SK-N-SH treated with all-trans-retinoic acid at 6 μM for 48 hours (cell line): ENCODE results near the gene DHX57.
A peak's percentile ranks its signal among the peaks of the same experiment; 100 is the strongest.

Experiments
- ATAC-seq: fragments of 200-7000 bp; cut with Tn5 transposase; 3 replicates; pipeline ENCODE4 v1.9.1; 2020; ENCODE audit warnings: mild to moderate bottlenecking, moderate library complexity
- ARNTL ChIP-seq: fragments of 450-650 bp; formaldehyde crosslinking; IDR thresholded peaks from 2 replicates; pipeline ENCODE4 v1.5.0; 2020; ENCODE audit warnings: low read depth, mild to moderate bottlenecking, moderate library complexity, borderline replicate concordance
- BACH2 ChIP-seq: fragments of 250-450 bp; sonication (Bioruptor Pico); IDR thresholded peaks from 2 replicates; pipeline ENCODE4 v1.9.0; 2021; ENCODE audit warnings: mild to moderate bottlenecking, borderline replicate concordance
- ISL1 ChIP-seq: fragments of 250-450 bp; sonication (Bioruptor Pico); IDR thresholded peaks from 2 replicates; pipeline ENCODE4 v2.1.2; 2022; ENCODE audit warnings: mild to moderate bottlenecking, moderate library complexity
- SNAI2 ChIP-seq: fragments of 250-450 bp; sonication (Bioruptor Pico); IDR thresholded peaks from 2 replicates; pipeline ENCODE4 v1.5.0; 2020; ENCODE audit warnings: mild to moderate bottlenecking, moderate library complexity
- TOX ChIP-seq: fragments of 250-450 bp; sonication (Bioruptor Pico); IDR thresholded peaks from 2 replicates; pipeline ENCODE4 v1.8.0; 2021; ENCODE audit warnings: mild to moderate bottlenecking, moderate library complexity, borderline replicate concordance
- ZC3H10 ChIP-seq: fragments of 250-450 bp; sonication (Bioruptor Pico); IDR thresholded peaks from 2 replicates; pipeline ENCODE4 v1.5.1; 2021; ENCODE audit warnings: mild to moderate bottlenecking, moderate library complexity
- ZFP3 ChIP-seq: fragments of 250-450 bp; sonication (Bioruptor Pico); IDR thresholded peaks from 2 replicates; pipeline ENCODE4 v1.5.0; 2020; ENCODE audit warnings: mild to moderate bottlenecking, moderate library complexity
- ZFP30 ChIP-seq: fragments of 450-650 bp; formaldehyde crosslinking; IDR thresholded peaks from 2 replicates; pipeline ENCODE4 v1.5.0; 2022; ENCODE audit warnings: mild to moderate bottlenecking, moderate library complexity
- ZNF565 ChIP-seq: fragments of 450-650 bp; formaldehyde crosslinking; conservative IDR thresholded peaks from 2 replicates; pipeline ENCODE4 v1.5.0; 2020; ENCODE audit warnings: low read depth, mild to moderate bottlenecking, moderate library complexity
- ZNF8 ChIP-seq: fragments of 450-650 bp; formaldehyde crosslinking; IDR thresholded peaks from 2 replicates; pipeline ENCODE4 v1.5.0; 2020; ENCODE audit warnings: mild to moderate bottlenecking, moderate library complexity
- TF ChIP-seq, protein P1 (sequence below): fragments of 250-450 bp; sonication (Bioruptor Pico); IDR thresholded peaks from 2 replicates; pipeline ENCODE4 v1.5.0; 2020; ENCODE audit warnings: mild to moderate bottlenecking, moderate library complexity
- TF ChIP-seq, protein P2 (sequence below): fragments of 250-450 bp; sonication (Bioruptor Pico); IDR thresholded peaks from 2 replicates; pipeline ENCODE4 v1.8.0; 2020; ENCODE audit warnings: mild to moderate bottlenecking, moderate library complexity, borderline replicate concordance
- TF ChIP-seq, protein P3 (sequence below): fragments of 250-450 bp; sonication (Bioruptor Pico); IDR thresholded peaks from 2 replicates; pipeline ENCODE4 v1.5.1; 2021; ENCODE audit warnings: mild to moderate bottlenecking, moderate library complexity
- TF ChIP-seq, protein P4 (sequence below): fragments of 250-450 bp; sonication (Bioruptor Pico); IDR thresholded peaks from 2 replicates; pipeline ENCODE4 v1.5.1; 2020; ENCODE audit warnings: low read depth, mild to moderate bottlenecking, moderate library complexity
- TF ChIP-seq, protein P5 (sequence below): fragments of 250-450 bp; sonication (Bioruptor Pico); IDR thresholded peaks from 2 replicates; pipeline ENCODE4 v1.8.0; 2021; ENCODE audit warnings: low read depth, mild to moderate bottlenecking, moderate library complexity, borderline replicate concordance

The DHX57 gene, protein sequence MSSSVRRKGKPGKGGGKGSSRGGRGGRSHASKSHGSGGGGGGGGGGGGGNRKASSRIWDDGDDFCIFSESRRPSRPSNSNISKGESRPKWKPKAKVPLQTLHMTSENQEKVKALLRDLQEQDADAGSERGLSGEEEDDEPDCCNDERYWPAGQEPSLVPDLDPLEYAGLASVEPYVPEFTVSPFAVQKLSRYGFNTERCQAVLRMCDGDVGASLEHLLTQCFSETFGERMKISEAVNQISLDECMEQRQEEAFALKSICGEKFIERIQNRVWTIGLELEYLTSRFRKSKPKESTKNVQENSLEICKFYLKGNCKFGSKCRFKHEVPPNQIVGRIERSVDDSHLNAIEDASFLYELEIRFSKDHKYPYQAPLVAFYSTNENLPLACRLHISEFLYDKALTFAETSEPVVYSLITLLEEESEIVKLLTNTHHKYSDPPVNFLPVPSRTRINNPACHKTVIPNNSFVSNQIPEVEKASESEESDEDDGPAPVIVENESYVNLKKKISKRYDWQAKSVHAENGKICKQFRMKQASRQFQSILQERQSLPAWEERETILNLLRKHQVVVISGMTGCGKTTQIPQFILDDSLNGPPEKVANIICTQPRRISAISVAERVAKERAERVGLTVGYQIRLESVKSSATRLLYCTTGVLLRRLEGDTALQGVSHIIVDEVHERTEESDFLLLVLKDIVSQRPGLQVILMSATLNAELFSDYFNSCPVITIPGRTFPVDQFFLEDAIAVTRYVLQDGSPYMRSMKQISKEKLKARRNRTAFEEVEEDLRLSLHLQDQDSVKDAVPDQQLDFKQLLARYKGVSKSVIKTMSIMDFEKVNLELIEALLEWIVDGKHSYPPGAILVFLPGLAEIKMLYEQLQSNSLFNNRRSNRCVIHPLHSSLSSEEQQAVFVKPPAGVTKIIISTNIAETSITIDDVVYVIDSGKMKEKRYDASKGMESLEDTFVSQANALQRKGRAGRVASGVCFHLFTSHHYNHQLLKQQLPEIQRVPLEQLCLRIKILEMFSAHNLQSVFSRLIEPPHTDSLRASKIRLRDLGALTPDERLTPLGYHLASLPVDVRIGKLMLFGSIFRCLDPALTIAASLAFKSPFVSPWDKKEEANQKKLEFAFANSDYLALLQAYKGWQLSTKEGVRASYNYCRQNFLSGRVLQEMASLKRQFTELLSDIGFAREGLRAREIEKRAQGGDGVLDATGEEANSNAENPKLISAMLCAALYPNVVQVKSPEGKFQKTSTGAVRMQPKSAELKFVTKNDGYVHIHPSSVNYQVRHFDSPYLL (N-terminal part only)

DNA sequence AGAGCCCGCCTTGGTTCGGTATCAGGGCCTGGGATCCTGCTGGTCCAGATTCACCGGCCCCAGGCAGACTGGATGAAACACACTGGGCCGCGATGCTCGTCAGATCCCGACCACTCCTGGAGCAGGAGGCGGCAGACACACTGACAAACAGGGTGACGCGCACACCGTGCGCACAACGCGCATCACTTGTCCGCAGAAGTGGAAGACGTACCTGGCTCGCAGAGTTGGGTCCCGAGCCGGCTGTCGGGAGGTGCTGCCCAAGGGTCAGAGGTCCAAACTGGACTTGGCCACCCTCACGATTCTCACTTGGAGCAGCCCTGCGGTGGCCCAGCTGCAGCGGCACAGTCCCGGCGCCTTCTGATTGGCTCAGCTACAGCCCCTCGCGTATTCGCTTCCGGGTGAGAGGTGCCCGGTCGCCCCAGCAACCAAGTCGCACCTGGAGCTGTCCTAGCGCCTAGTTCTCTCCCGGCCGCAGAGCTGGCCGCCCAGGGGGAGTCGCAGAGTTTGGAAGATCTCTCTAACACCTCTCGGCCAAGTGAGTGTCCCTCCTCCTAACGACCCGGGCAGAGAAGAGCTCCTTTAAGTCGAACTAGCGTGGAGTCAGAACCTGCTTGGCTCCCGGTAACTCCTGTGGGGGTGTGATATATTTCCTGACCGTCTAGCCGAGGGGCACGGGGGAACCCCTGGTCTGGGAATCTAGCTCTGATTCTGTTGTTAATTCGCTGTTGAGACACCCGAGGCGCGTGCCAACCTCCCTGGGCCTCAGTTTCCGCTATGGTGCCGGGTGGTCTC, at the start of gene DHX57, which contains the start of gene MORN2:
Gene DHX57, minus strand, starts transcription at position 359 of the 792 bp plus-strand sequence. CDS start 7,529 bp downstream, outside the sequence.
Gene MORN2, plus strand, starts transcription at position 401 of the 792 bp plus-strand sequence.
- TF ChIP-seq ISL1 (CRISPR knock-in tag) (no peak), ZFP3 (CRISPR knock-in tag) (peak; percentile 78; the same call in 1 of the 2 replicates)
- TF ChIP-seq, protein P1, sequence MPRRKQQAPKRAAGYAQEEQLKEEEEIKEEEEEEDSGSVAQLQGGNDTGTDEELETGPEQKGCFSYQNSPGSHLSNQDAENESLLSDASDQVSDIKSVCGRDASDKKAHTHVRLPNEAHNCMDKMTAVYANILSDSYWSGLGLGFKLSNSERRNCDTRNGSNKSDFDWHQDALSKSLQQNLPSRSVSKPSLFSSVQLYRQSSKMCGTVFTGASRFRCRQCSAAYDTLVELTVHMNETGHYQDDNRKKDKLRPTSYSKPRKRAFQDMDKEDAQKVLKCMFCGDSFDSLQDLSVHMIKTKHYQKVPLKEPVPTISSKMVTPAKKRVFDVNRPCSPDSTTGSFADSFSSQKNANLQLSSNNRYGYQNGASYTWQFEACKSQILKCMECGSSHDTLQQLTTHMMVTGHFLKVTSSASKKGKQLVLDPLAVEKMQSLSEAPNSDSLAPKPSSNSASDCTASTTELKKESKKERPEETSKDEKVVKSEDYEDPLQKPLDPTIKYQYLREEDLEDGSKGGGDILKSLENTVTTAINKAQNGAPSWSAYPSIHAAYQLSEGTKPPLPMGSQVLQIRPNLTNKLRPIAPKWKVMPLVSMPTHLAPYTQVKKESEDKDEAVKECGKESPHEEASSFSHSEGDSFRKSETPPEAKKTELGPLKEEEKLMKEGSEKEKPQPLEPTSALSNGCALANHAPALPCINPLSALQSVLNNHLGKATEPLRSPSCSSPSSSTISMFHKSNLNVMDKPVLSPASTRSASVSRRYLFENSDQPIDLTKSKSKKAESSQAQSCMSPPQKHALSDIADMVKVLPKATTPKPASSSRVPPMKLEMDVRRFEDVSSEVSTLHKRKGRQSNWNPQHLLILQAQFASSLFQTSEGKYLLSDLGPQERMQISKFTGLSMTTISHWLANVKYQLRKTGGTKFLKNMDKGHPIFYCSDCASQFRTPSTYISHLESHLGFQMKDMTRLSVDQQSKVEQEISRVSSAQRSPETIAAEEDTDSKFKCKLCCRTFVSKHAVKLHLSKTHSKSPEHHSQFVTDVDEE = peak; percentile 54; the same call in 1 of the 2 replicates
- peak; percentile 99 for ATAC-seq

DNA sequence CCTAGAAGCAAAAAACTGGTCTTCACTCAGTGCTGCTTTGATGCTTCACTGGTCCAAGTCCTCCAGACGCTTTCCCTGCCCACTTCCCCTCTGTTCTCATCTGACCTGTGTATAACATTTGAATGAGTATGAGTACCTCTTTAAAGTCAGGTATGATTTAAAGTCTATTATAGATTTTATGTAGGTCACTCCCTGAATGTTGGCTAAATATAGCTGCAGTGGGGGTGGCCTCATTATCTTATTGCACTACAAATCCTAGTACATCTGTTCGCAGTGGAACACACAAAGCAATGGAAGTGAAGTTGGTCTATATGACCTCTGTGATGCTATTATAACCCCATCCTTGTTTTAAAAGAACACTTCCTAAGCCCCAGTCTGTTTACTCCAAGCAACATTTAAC, 47.2 kb upstream of the DHX57 start:
- TF ChIP-seq ZNF8 (CRISPR knock-in tag) (no peak), TOX (no peak), ISL1 (CRISPR knock-in tag) (no peak), ARNTL (CRISPR knock-in tag) (no peak), ZC3H10 (CRISPR knock-in tag) (no peak), ZFP3 (CRISPR knock-in tag) (no peak), BACH2 (CRISPR knock-in tag) (no peak), ZNF565 (CRISPR knock-in tag) (no peak)
- TF ChIP-seq, protein P2, sequence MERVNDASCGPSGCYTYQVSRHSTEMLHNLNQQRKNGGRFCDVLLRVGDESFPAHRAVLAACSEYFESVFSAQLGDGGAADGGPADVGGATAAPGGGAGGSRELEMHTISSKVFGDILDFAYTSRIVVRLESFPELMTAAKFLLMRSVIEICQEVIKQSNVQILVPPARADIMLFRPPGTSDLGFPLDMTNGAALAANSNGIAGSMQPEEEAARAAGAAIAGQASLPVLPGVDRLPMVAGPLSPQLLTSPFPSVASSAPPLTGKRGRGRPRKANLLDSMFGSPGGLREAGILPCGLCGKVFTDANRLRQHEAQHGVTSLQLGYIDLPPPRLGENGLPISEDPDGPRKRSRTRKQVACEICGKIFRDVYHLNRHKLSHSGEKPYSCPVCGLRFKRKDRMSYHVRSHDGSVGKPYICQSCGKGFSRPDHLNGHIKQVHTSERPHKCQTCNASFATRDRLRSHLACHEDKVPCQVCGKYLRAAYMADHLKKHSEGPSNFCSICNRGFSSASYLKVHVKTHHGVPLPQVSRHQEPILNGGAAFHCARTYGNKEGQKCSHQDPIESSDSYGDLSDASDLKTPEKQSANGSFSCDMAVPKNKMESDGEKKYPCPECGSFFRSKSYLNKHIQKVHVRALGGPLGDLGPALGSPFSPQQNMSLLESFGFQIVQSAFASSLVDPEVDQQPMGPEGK = no peak
- TF ChIP-seq, protein P3, sequence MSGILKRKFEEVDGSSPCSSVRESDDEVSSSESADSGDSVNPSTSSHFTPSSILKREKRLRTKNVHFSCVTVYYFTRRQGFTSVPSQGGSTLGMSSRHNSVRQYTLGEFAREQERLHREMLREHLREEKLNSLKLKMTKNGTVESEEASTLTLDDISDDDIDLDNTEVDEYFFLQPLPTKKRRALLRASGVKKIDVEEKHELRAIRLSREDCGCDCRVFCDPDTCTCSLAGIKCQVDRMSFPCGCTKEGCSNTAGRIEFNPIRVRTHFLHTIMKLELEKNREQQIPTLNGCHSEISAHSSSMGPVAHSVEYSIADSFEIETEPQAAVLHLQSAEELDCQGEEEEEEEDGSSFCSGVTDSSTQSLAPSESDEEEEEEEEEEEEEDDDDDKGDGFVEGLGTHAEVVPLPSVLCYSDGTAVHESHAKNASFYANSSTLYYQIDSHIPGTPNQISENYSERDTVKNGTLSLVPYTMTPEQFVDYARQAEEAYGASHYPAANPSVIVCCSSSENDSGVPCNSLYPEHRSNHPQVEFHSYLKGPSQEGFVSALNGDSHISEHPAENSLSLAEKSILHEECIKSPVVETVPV (CRISPR knock-in tag) = no peak
- TF ChIP-seq, protein P4, sequence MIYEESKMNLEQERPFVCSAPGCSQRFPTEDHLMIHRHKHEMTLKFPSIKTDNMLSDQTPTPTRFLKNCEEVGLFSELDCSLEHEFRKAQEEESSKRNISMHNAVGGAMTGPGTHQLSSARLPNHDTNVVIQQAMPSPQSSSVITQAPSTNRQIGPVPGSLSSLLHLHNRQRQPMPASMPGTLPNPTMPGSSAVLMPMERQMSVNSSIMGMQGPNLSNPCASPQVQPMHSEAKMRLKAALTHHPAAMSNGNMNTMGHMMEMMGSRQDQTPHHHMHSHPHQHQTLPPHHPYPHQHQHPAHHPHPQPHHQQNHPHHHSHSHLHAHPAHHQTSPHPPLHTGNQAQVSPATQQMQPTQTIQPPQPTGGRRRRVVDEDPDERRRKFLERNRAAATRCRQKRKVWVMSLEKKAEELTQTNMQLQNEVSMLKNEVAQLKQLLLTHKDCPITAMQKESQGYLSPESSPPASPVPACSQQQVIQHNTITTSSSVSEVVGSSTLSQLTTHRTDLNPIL = no peak
- TF ChIP-seq, protein P1 = no peak
- no peak for ATAC-seq

DNA sequence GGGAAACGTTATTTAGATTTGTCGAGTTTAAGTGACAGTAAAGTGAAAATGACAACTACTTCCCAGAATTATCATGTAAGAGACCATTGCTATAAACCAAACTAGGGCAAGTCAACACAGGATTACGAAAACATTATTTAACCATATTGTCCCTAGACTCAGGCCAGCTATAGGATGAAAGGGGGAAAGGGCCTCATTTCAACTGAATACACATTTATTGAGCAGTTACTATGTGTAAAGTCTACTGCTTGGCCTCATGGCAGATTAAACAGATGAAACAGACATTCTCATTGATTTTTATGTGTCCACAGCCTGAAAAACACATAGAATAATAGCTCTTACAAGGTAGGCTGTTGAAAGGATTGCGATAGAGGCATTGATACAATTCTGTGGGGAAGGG, 46.7 kb upstream of the DHX57 start:
- ATAC-seq = no peak
- TF ChIP-seq SNAI2 (CRISPR knock-in tag) (no peak), ZC3H10 (CRISPR knock-in tag) (no peak), ZFP30 (CRISPR knock-in tag) (no peak), TOX (no peak), ZNF8 (CRISPR knock-in tag) (no peak)
- TF ChIP-seq, protein P5, sequence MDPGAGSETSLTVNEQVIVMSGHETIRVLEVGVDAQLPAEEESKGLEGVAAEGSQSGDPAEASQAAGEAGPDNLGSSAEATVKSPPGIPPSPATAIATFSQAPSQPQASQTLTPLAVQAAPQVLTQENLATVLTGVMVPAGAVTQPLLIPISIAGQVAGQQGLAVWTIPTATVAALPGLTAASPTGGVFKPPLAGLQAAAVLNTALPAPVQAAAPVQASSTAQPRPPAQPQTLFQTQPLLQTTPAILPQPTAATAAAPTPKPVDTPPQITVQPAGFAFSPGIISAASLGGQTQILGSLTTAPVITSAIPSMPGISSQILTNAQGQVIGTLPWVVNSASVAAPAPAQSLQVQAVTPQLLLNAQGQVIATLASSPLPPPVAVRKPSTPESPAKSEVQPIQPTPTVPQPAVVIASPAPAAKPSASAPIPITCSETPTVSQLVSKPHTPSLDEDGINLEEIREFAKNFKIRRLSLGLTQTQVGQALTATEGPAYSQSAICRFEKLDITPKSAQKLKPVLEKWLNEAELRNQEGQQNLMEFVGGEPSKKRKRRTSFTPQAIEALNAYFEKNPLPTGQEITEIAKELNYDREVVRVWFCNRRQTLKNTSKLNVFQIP (CRISPR knock-in tag) = no peak
- TF ChIP-seq, protein P4 = no peak
